Testis (tissue), 2 donors: ENCODE data around the gene HOXA10.

ENCODE experiments used
- CTCF ChIP-seq, 3 experiments: fragments of 450-650 bp in 2 of 3; fragments of 200-600 bp in 1 of 3; sonication (generic) in 1 of 3; IDR thresholded peaks; one replicate each; pipeline ENCODE4 v1.5.1; 2016 to 2019; ENCODE audit warnings: antibody characterized with exemption in 3 of 3, mild to moderate bottlenecking in 2 of 3, moderate library complexity in 1 of 3
- POLR2A ChIP-seq: fragments of 450-650 bp; IDR thresholded peaks from one replicate; pipeline ENCODE4 v1.6.1; 2017; ENCODE audit warnings: antibody characterized with exemption, mild to moderate bottlenecking, moderate library complexity

GRCh38 chr7:27180431-27181420 lies 6.6 kb upstream of the HOXA10 start:
- TF ChIP-seq POLR2A (no peak), CTCF (IDR thresholded peaks at IDR 0.05) (no peak)
